HS-27A (cell line): ENCODE measurements around the gene PIEZO1.

ENCODE experiments used
- DNase-seq: peaks from one replicate; pipeline ENCODE4 v3.0.0-alpha.2; 2012; ENCODE audit warnings: low read depth, missing footprints

Gene PIEZO1

DNA sequence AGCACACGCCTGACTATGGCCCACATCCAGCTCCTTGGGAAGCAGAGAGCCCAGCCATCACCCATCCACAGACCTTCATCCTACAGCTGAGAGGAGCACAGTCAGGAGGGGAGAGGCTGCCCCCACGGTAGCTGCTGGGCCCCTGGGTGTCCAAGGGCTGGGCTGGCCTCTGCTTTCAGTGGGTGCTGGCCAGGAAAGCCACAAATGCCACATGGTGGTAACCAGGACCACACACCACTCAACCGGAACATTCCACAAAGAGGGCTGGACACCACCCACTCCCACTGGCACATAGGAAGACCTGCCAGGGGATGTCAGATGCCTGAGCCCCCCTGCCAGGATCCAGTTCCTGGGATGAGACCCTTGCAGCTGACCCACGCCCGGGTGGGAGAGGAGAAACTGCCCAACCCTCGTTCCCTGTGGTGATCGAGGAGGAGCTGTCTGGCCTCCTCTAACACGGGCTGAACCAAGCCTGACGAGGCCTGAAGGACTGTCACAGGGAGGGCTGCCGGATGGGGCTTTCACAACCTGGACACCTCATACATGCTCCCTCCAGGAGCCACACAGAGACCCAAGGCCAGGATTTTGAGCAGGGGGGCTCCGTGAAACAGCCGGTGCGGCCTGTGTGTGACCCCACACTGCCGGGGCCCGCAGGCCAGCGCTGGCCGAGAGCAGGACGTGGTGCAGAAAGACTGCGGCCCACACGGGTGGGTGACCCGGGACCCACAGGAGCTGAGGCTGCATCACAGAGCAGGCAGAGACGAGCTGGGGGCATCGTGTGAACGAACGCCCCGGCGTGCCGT, 30.7 kb downstream of the PIEZO1 start:
- DNase-seq = no peak

DNA sequence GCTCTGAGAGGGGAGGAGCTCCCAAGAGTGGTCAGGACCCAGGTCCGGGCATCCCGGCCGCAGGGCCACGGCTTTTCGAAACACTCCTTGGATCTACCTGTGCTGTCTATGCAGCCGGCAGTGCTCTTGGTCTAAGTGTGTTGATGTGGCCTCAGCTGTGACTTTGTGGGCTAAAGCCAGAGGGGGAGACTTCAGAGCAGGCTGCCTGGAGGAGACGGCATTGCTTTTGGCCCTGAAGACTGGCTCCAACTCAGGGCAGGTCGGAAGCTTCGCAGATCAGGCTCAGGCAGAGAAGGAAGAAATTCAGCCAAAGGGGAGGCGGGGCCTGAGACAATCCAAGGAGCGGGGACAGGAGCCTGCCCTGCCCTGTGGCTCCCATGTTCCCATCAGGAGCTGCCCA, 31.4 kb downstream of the PIEZO1 start:
- DNase-seq = no peak

DNA sequence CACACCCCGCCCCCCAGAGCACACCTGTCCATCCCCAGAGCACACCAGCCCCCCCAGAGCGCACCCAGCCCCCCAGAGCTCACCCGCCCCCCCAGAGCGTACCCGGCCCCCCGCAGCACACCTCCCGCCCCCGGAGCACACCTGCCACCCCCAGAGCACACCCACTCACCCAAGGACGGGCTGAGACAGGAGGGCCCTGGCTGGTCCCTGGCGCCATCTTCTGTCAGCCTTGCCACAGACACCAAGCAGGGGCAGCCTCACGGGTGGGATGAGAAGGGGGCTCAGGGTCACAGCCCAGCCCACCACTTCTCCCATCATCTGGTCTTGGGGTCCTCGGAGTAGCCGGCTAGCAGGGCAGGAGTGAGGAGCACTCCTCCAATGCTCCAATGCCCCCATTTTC, 31.8 kb downstream of the PIEZO1 start:
- DNase-seq = no peak

DNA sequence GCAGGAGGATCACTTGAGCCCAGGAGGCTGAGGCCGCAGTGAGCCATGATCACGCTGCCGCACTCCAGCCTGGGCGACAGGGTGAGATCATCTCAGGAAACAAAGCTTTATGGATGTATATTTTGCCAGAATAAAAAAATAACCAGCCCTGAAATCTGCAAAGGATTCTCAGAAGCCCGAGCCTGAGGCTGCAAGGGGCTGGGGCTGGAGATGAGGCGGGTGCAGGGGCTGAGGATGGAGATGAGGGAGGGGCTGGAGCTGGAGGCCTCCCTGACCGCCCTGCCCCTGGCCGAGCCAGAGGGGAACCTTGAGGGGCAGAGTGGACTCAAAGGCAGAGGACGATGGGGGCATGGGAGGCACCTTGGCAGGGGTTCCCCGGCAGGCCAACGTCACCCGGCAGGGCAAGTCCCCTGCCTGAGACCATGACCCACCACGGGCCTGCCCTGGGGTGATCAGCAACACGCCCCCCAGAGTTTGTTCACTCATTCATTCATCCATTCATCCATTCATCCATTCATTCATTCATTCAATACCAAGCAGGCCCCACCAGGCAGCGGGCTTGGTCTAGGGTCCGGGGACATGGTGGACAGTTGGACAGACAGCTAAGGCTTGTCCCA, 32.5 kb downstream of the PIEZO1 start:
- no peak for DNase-seq

DNA sequence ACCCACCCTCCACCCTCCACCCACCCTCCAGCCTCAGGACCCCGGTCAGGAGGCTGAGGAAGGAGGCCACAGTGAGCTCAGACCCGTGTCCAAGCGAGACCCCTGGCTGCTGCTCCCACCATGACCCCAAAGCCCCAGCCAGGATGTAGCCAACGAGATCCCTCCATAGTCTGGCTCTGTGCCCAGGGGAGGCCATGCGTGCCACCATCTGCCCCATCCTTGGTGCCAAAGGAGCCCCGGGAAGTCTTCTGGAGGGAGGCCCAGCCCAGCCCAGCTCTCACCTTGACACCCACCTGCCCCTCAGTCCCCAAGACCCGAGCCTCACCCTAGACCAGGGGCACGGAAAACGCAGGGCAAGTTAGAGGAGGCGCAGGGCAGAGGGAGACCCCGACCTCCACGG, 34.2 kb downstream of the PIEZO1 start:
- no peak for DNase-seq

DNA sequence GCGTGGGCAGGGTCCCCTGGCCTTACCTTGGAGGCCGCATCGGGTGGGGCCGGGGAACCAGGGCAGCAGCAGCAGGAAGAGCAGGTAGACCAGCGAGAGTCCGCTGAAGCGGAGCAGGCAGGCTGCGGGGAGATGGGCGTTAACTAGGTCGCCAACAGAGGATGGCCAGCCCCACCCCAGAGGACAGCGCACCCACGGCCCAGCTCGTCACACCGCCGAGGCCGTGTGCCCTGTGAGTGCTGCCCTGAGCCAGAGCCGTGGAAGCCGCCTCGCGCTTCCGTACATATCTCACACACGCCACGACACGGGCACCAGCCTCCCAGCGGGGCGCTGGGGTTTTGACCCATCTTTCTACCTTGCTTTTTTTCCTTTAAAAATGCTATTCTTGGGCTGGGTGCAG, 35.7 kb downstream of the PIEZO1 start:
- DNase-seq = no peak

DNA sequence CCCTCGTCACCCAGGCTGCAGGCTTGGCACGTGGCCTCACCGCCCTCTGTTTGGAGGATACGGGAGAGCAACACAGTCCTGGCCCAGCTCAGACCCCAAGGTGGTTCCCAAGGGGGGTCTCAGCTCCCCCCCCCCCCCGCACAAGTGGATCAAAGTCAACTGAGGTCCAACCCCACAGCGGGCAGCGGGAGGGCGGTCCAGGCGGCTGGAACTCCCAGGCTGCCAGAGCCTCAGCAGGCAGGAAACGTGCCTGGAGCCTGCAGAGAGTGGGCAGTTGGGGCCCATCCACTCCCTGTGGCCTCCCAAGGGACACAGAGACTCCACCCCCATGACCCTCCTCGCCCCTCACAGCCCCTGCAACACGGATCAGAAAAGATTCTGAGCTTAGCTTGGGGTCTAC, 36.7 kb downstream of the PIEZO1 start:
- no peak for DNase-seq

DNA sequence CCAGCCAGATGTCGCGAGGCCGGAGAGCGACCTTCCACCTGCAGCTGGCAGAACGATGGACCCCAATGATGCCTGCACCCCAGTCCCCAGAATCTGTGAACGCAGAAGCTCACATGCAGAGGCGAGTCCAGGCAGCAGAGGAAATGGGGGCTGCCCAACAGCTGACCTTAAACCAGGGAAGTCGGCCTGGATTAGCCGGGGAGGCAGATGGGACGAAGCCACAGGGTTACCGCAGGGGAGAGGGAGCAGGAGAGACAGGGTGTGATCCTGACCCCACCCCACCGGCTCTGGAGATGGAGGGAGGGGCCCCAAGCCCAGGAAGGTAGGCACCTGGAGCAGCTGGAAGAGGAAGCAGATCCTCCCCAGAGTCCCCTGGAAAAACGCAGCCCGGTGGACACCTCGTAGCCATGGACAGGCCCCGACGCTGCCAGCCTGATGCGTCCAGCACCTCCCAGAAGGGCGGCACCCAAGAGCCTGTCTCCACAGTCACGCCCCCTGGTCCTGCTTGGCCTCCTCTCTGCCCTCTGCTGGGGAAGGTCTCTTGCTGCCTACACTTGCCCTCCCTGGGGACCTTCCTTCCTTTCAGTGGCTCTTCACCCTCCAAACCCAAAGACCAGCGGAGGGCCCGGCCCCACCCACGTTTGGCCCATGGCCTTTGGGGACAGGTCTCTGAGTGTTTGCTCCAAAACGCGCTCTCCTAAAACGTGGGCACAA, 37.3 kb downstream of the PIEZO1 start:
- DNase-seq = no peak

DNA sequence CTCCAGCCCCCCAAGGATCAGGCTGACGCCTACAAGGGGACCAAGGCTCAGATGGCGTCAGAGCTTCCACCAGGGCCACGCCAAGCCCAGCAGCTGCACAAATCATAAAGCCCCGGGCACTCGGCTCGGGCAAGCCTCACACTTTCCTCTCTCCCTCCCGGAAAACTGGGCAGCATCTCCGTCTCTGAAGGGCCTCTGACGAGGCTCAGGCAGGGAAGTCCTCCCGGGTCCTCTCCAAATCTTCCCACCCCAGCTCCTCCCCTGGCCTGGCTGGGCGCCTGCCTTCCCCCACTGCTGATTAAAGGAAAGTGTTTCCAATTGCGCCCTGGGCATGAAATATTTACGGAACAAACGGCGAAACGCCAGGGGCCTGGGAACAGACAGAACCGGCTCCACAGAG, 38.5 kb downstream of the PIEZO1 start:
- DNase-seq = no peak

DNA sequence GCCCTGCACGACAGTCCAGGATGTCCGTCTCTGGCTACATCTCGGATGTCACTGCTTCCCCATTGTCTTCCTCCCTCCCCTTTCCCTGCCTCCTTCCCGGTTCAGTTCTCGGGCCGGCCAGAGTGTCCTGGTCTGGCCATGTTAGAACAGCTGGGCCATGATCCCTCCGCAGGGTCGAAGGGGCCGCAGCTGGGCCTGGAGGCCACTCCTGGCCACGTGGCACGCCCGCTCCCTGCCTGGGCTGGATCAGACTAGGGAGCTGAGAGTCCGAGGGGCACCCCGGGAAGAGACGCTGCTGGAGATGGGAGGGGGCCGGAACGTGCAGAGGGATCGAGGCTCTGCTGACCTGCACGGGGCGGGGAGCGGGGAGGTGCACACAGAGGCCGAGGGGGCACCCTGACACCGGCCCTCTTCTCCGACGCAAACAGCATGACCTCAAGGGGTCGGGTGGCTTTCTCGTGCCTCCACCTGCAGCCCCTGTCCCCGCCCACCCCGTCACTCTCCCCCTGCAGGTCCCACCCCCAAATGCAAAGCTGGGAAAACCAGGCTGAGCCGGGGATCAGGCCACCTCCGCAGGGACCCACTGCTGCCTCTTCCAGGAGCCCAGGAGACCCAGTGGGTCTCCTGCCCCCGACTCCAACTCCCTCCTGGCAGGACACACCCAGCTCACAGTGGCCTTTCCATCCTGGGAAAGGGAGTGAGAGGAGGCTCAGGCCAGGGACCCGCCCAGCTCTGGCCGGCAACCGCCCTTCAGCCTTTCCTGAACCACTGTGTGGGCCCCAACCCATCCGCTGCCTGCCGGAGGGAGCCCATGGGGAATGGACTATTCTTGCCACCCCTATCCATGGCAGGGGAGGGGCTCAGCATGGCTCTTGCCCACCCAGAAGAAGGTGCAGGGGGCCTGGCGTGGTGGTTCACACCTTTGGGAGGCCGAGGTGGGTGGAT, 40.2 kb downstream of the PIEZO1 start:
- no peak for DNase-seq

DNA sequence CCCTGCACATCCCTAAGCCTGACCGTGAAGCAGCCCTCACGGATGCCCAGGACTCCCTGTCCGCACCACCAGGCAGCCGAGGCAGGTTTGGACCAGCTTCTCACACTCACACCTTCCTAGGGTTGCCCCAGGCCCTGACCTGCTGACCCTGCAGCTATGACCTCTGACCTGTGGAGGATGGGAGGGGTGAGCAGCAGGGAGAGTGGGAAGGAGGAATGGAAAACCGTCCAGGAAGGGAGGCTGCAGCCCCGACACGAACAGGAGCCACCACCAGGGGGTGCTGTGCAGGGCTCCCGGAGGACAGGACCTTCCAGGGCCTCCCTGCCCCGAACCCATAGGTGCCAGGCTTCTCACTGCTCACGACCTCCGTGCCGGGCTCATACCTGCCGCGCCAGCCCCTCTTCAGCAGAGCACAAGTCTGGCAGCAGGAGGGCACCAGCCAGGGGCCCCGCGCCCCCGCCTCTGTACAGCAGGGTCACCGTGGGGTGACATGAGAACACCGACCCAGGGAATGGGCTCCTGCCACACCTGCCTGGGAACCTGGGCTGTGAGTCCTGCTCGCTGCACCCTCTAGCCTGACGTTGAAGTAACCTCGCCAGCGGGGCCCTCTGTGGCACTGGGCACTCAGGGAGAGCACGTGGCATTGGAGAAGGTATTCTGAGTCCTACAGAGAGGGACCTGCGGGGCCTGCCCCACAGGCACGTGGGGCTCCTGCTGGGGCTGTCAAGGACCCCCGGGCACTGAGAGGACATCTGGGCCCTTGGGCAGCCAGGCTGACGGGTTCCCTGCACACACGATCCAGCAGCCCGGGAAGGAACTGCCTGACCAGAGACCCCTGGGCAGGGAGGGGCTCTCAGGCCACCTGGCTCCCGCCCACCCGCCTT, 41.1 kb downstream of the PIEZO1 start:
- no peak for DNase-seq

DNA sequence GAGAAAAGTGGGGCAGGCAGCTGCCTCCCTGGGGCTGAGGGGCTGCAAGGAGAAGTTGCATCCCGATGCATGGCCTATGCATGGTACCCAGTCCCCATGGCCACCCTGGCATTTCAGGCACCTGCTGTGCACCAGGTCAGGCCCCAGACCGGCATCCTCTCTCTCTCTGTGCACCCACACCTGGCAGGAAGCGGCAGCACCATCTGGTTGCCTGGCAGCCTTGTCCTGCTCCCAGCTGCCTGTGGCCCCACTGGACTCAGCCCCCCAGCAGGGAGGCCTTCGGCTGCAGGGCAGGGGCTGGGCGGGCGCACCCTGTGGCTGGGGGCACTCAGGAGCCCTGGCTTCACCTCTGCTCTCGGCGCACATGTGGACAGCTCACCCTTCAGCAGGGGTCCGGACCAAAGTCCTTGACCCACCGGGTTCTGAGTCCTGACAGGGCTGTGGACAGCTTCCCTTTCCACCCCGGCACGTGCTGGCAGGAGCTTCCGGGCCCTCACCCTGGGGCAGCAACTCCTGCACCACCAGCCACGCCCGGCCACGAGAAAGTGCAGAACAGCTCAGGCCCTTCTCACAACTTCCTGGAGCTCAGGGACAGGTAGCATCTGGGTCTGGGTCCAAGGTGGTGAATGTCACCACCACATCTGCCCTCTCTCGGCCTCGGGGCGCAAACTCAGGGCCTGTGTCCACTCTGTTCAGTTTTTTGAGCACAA, 42.0 kb downstream of the PIEZO1 start:
- DNase-seq = no peak

DNA sequence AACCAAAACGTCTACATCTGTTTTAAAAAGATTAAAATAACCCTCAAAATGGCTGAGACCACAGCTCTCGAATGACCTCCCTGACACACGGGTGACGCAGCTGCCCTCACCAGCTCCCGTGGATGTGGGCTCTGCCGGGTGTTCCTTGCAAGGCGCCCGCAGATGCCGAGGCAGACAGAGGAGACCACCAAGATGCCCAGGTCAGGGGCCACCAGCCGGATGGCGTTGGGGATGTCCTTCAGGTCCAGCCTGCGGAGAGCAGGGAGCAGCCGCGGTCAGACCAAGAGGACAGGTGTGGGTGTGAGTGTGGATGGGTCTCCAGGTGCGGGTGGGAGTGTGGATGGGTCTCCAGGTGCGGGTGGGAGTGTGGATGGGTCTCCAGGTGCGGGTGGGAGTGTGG, 43.7 kb downstream of the PIEZO1 start:
- DNase-seq = no peak

DNA sequence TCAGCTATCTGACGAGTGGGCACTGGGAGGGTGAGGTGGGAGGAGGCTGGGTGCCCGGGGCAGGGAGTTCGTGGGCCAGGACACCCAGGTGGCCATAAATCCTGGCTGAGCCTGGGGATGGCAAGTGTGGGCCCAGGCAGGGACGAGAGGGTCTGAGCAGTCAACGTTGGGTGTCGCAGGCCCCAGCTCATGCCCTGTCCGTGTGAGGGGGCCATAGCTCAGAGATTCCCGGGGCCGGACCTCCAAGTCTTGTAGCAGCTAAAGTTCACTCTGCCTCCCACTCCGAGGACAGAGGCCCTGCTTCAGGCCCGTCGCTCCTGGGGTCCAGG, 44.3 kb downstream of the PIEZO1 start:
- no peak for DNase-seq

DNA sequence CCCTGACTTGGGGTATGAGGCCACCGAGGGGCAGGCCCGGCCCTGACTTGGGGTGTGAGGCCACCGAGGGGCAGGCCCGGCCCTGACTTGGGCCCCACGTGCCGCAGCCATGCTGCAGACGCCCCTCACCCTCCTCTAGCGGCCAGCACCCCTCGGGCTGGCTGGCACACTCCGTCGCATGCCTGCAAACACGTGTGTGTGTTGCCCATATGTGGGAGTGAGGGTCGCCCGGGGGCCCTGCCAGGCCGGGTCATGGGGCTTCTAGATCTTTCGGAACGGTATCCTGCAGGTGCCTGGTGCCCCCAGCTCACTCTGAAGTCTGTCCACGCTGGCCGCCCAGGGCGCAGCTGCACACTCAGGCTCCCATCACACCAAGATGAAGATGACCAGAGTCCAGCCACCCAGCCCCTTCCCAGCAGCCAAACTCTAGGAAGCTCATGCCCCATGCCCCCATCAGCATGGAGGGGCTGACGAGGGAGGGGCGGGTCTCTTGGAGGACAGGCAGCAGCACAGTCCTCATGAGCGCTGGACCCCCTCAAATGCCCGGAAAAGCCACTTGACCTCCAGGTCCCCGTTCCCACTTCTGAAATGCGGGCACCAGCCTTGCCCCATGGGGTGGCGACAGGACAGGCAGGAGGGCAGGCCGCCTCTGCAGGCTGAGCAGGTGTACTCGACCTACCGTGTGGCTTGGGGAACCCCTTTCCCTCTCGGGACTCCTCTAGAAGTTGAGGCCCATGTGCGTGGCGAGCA, 44.9 kb downstream of the PIEZO1 start:
- DNase-seq = no peak

DNA sequence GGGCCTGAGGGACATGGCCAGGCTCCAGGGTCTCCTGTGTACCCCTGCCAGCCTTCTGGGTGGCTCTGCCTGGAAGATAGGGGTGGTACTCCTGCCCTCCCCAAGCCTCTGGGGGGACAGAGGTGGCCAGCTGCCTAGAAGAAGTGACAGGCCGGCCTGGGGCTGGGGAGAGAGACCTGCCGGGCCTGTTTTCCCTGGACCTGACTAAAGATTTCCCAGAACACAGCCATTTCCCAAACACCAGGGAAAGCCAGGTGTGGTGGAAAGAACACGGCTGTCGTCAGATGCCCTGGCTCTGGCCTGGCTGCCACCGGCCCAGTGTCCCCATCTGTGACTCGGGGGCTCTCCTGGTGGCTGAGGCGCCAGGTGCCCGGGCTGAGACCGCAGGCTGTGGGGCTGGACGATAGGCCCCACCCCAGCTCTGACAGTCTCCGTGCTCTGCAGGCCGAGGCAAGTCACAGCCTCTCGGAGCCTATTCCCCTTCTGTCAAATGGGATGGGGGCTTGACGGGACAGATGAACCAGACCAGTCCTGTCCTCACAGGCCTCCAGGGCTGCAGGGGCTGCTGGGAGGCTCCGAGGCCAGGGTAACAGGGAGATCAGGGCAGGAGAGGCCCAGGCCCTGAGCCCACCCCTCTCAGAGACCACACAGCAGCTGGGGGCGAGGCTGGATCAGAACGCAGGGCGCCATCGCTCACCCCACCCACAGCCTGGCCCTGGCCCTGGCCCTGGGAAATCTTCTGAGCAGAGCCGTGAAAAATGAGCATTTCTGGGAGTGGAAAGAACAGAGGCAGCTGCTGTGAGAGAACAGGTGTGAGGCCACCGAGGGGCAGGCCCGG, 45.7 kb downstream of the PIEZO1 start:
- DNase-seq = no peak

DNA sequence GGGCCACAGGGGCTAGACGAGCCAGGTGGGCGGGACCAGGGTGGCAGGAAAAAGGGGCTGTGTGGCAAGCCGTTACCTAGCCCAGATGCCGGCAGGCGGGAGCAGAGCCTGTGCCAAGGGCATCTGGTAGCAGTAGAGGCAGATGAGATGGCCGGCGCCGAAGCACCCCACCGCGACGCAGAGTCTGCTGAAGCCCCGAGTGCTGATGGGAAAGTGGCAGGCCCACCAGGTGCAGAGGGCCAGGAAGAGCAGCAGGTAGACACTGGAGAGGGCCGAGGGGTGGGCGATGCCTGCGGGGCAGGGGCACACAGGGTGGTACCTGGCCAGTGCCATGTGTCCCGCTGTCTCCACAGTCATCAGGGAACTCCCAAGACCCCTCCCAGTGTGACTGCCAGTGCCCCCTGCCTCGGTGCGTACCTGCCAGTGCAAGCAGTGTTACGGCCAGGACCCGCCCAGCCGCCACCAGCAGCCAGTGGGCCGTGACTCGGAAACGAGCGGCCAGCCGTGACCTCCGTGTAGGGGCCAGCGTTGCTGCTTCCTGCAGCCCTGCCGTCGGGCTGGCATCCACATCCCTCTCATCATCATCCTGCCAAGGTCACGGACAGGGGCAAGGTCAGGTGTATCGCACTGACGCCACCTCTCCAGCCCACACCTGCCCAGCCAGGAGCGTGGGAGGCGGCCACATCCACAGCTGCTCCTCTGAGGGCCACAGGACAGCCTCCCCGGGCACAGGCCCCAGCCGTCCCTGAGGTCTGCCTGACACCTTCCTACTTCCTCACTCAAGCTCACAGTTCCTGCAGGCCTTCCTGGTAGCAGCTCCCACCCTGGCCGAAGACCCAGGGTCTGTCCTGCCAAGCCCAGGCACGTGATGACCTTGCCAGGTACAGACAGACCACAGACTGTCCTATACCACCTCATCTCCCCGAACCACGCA, 46.6 kb downstream of the PIEZO1 start:
- no peak for DNase-seq
